HepG2 (cell line): ENCODE data around the gene ZNF747. TPM values are rescaled to one million over a fixed set of nuclear protein-coding genes. Genes with fewer than 3 reads are reported as not detected.

ENCODE experiments used
- CENPT ChIP-seq: sonication (generic); formaldehyde crosslinking; IDR thresholded peaks from 2 replicates; pipeline ENCODE4 v1.8.0; 2022; ENCODE audit warnings: low read depth, mild to moderate bottlenecking, moderate library complexity, missing genetic modification reagents
- CREB3 ChIP-seq: sonication (generic); formaldehyde crosslinking; IDR thresholded peaks from 2 replicates; pipeline ENCODE4 v1.5.0; 2020; ENCODE audit warnings: missing genetic modification reagents
- EED ChIP-seq: sonication (generic); formaldehyde crosslinking; IDR thresholded peaks from 2 replicates; pipeline ENCODE4 v1.5.0; 2020; ENCODE audit warnings: mild to moderate bottlenecking, missing genetic modification reagents
- HNRNPH1 ChIP-seq: fragments of 200-400 bp; formaldehyde crosslinking; optimal IDR thresholded peaks from 2 replicates; pipeline ENCODE3; 2017; ENCODE audit warnings: mild to moderate bottlenecking, low read depth, low read length
- IKZF1 ChIP-seq: fragments of 450-650 bp; IDR thresholded peaks from 2 replicates; pipeline ENCODE4 v1.7.1; 2016
- KMT2B ChIP-seq: IDR thresholded peaks from 2 replicates; pipeline ENCODE4 v1.6.1; 2016; ENCODE audit warnings: missing genetic modification reagents, missing compliant biosample characterization
- NCOA2 ChIP-seq: sonication (generic); formaldehyde crosslinking; IDR thresholded peaks from 2 replicates; pipeline ENCODE4 v1.8.0; 2022; ENCODE audit warnings: inconsistent platforms
- NRL ChIP-seq: sonication (generic); formaldehyde crosslinking; IDR thresholded peaks from 2 replicates; pipeline ENCODE4 v1.5.0; 2020; ENCODE audit warnings: missing genetic modification reagents, mild to moderate bottlenecking, moderate library complexity, borderline replicate concordance
- SNAPC5 ChIP-seq: sonication (generic); formaldehyde crosslinking; IDR thresholded peaks from 2 replicates; pipeline ENCODE4 v1.8.1; 2023; ENCODE audit warnings: mild to moderate bottlenecking, missing genetic modification reagents, borderline replicate concordance
- SP140L ChIP-seq: sonication (generic); formaldehyde crosslinking; IDR thresholded peaks from 2 replicates; pipeline ENCODE4 v1.4.0; 2020; ENCODE audit warnings: missing genetic modification reagents, borderline replicate concordance
- TBX3 ChIP-seq: fragments of 450-650 bp; IDR thresholded peaks from 2 replicates; pipeline ENCODE4 v1.6.1; 2017; ENCODE audit warnings: antibody characterized with exemption, mild to moderate bottlenecking, inconsistent platforms, borderline replicate concordance
- TFE3 ChIP-seq: IDR thresholded peaks from 2 replicates; pipeline ENCODE4 v1.6.1; 2016
- ZBTB2 ChIP-seq: sonication (generic); formaldehyde crosslinking; IDR thresholded peaks from 2 replicates; pipeline ENCODE4 v1.8.0; 2022; ENCODE audit warnings: low read depth, missing genetic modification reagents
- ZBTB4 ChIP-seq: sonication (generic); formaldehyde crosslinking; IDR thresholded peaks from 2 replicates; pipeline ENCODE4 v1.4.0; 2020; ENCODE audit warnings: missing genetic modification reagents, mild to moderate bottlenecking, borderline replicate concordance
- ZFX ChIP-seq: sonication (generic); formaldehyde crosslinking; IDR thresholded peaks from 2 replicates; pipeline ENCODE4 v1.4.0; 2020; ENCODE audit warnings: mild to moderate bottlenecking, low read depth, missing genetic modification reagents, moderate library complexity
- ZNF143 ChIP-seq: sonication (generic); formaldehyde crosslinking; IDR thresholded peaks from 2 replicates; pipeline ENCODE4 v1.4.0; 2020; ENCODE audit warnings: missing genetic modification reagents
- ZNF24 ChIP-seq: fragments of 450-650 bp; IDR thresholded peaks from 2 replicates; pipeline ENCODE4 v1.6.1; 2017; ENCODE audit warnings: antibody characterized with exemption, mild to moderate bottlenecking
- ZNF274 ChIP-seq: sonication (generic); formaldehyde crosslinking; IDR thresholded peaks from 2 replicates; pipeline ENCODE4 v1.5.1; 2020; ENCODE audit warnings: mild to moderate bottlenecking, missing genetic modification reagents
- ZNF292 ChIP-seq: sonication (generic); formaldehyde crosslinking; IDR thresholded peaks from 2 replicates; pipeline ENCODE4 v1.8.1; 2022; ENCODE audit warnings: mild to moderate bottlenecking, low read depth, missing genetic modification reagents, borderline replicate concordance
- ZNF556 ChIP-seq: sonication (generic); formaldehyde crosslinking; IDR thresholded peaks from 2 replicates; pipeline ENCODE4 v1.4.0; 2020; ENCODE audit warnings: mild to moderate bottlenecking, missing genetic modification reagents, borderline replicate concordance
- ZNF558 ChIP-seq: sonication (generic); formaldehyde crosslinking; IDR thresholded peaks from 2 replicates; pipeline ENCODE4 v1.9.0; 2022; ENCODE audit warnings: mild to moderate bottlenecking, missing genetic modification reagents, borderline replicate concordance
- ZSCAN9 ChIP-seq: IDR thresholded peaks from 2 replicates; pipeline ENCODE4 v1.6.1; 2016; ENCODE audit warnings: borderline replicate concordance
- polyA plus RNA-seq, 8 experiments: library from polyadenylated mRNA; depleted of rRNA in 3 of 8; stranded (reverse) in 7 of 8; unstranded in 1 of 8; fragments of >200 nt; fragmentation: Illumina TruSeq in 4 of 8; extraction: Trizol in 4 of 8; gene quantifications; 2 replicates each; pipeline versions ENCODE4 v1.2.1 to v1.2.3, GENCODE V29; 2011 to 2016; ENCODE audit warnings: low read depth in 4 of 8, missing spikeins in 1 of 8, mixed read lengths in 1 of 8; ENCODE audit not compliant: insufficient read depth in 1 of 8
- total RNA-seq, 5 experiments: library from RNA; depleted of rRNA; stranded (reverse); fragments of >200 nt; fragmentation: Illumina TruSeq; extraction: Trizol; gene quantifications; 2 replicates each; pipeline ENCODE4 v1.2.3, GENCODE V29; 2016; ENCODE audit warnings: low read depth in 1 of 5

ZNF747 gene
- total and polyA plus RNA-seq, 2 of the 13 experiments (the other 11 are each of a cell fraction or from before 2014, with no cell fraction given) = 7.2 to 10.2 TPM

- no peak; the same call in none of the 2 replicates for TF ChIP-seq NRL (CRISPR knock-in tag)
- TF ChIP-seq ZNF274 (CRISPR knock-in tag) = peak; percentile 83; the same call in 1 of the 2 replicates
- no peak for TF ChIP-seq CREB3 (CRISPR knock-in tag)
- peak; percentile 83 for TF ChIP-seq KMT2B
- TF ChIP-seq SP140L = peak; percentile 29; the same call in 1 of the 2 replicates
- TF ChIP-seq ZSCAN9 (CRISPR knock-in tag) = peak; percentile 14; the same call in 1 of the 2 replicates
- peak; percentile 59; the same call in 1 of the 2 replicates for TF ChIP-seq ZNF143 (CRISPR knock-in tag)
- no peak for TF ChIP-seq ZNF24
- TF ChIP-seq TFE3 = peak; percentile 56; the same call in 1 of the 2 replicates
- TF ChIP-seq SNAPC5 (CRISPR knock-in tag) = 0 out of 2 replicates have a peak, but pooled peaks have one; percentile 30
- peak; percentile 16; the same call in 1 of the 2 replicates for TF ChIP-seq CENPT
- TF ChIP-seq IKZF1 = no peak
- TF ChIP-seq ZNF558 = peak; percentile 89
- peak; percentile 77 for TF ChIP-seq ZBTB2 (CRISPR knock-in tag)
- TF ChIP-seq EED (CRISPR knock-in tag) = peak; percentile 96
- peak; percentile 7; the same call in 1 of the 2 replicates for TF ChIP-seq TBX3
- TF ChIP-seq HNRNPH1 = no peak
- peak; percentile 64; the same call in 1 of the 2 replicates for TF ChIP-seq ZBTB4 (CRISPR knock-in tag)
- TF ChIP-seq NCOA2 (CRISPR knock-in tag) = peak; percentile 52; the same call in 1 of the 2 replicates
- TF ChIP-seq ZNF292 (CRISPR knock-in tag) = peak; percentile 77
- TF ChIP-seq ZNF556 (CRISPR knock-in tag) = peak; percentile 75; the same call in 1 of the 2 replicates
- peak; percentile 97 for TF ChIP-seq ZFX (CRISPR knock-in tag)
These were observed at the start of gene ZNF747 (continued) for GRCh38 chr16:30534368-30535105.
